A375 (cell line): Measurements from ENCODE around the gene GH1. TPM values are rescaled to one million over a fixed set of nuclear protein-coding genes. Genes with fewer than 3 reads are reported as not detected.

ENCODE experiments used
- small RNA-seq: library from RNA; depleted of rRNA; stranded (forward); fragments of <200 nt; gene quantifications from one replicate; pipeline ENCODE3, GENCODE V24; 2014
- total RNA-seq: library from RNA; depleted of rRNA; stranded (reverse); fragments of >200 nt; shearing (Covaris generic); gene quantifications from 2 replicates; pipeline ENCODE4 v1.2.3, GENCODE V29; 2014; rRNA removed

Gene GH1
- total RNA-seq: not detected in 2 replicates

GRCh38 chr17:63918789-63919305 lies at the start of gene GH1:
GH1 (minus strand) TSS chr17:63918839; CDS start chr17:63918776, 63 bp downstream.

GRCh38 chr17:63931981-63932561 lies 13.4 kb upstream of the GH1 start, which contains the start of gene CD79B:
CD79B (minus strand) TSS chr17:63932331; CDS start chr17:63932261, 70 bp downstream.

DNA sequence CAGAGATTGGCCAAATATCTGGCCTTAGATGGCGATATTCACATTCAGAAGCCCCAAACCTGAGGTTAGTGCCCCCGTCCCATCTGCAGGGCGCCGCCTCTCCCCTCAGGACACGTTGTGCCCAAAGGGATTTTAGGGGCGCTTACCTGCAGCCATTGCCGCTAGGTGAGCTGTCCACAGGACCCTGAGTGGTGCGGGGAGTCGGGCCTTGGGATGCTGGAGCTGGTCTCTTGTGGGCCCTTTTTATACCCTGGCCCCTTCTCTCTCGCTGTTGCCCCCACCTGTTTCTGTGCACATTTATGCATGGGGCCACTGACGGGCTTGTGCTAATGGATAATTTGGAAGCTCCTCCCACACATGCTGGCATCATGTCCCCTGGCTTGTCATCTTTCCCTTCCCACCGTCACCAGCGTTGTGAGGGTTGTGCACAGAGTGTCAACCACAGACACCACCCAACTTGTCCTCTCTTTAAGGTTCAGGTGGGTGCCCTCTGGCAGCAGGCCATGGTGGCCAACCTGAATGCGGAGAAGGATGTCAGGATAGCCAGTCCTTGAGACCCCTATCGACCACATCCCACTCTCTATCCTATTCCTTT lies 7.5 kb downstream of the GH1 start, which contains the start of gene CSHL1:
CSHL1 (minus strand) TSS at position 218 of the 595 bp plus-strand sequence; CDS start at position 156, 62 bp downstream.

DNA sequence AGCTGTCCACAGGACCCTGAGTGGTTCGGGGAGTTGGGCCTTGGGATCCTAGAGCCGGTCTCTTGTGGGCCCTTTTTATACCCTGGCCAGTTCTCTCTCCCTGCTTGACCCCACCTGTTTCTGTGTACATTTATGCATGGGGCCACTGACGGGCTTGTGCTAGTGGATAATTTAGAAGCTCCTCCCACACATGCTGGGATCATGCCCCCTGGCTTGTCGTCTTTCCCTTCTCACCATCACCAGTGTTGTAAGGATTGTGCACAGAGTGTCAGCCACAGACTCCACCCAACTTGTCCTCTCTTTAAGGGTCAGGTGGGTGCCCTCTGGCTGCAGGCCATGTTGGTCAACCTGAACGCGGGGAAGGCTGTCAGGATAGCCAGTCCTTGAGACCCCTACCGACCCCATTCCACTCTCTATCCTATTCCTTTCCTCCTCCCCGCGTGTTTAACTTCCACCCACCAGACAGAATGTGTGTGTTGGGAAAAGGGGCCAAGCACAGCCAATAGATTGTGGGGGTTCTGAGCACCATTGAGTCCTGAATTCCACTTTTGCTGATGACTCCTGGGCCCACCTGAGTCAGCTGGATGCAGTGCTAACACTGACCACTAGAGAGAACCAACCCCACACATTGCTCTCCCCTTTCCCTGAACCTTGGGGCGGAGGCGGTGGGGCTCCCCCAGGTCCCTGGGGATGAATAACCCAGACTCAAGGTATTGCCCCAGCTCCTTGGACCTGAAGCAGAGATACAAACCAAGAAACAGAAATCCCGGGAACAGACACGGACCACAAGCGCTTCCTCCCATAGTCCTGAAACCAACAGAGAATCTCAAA lies 21.9 kb downstream of the GH1 start, which contains the start of gene CSH1:
CSH1 (minus strand) TSS at position 51 of the 831 bp plus-strand sequence. CDS start 63 bp downstream, outside the sequence.

GRCh38 chr17:63881935-63882601 lies 36.6 kb downstream of the GH1 start, which contains the start of gene GH2:
GH2 (minus strand) TSS chr17:63881944; CDS start chr17:63881801, 143 bp downstream.

GRCh38 chr17:63873577-63873976 lies 45.1 kb downstream of the GH1 start, which contains the start of gene CSH2:
CSH2 (minus strand) TSS chr17:63873677; CDS start chr17:63873614, 63 bp downstream.

Small RNAs within 50 kb of the gene (small RNA-seq; reads per million reads assigned to genes)
- gene AC040958.1 (not detected), gene AC127029.1 (not detected), gene GH1 (not detected)

Other genes with a start within 250 kb of the GH1 start
- gene LIMD2, start 218.7 kb downstream of the GH1 start, total RNA-seq: 20.9 and 23.7 TPM in 2 replicates
- 18.3 and 22.6 TPM in 2 replicates for gene STRADA, start 177.0 kb downstream of the GH1 start, total RNA-seq
- gene CCDC47, start 145.2 kb downstream of the GH1 start, total RNA-seq: 73.7 and 79.6 TPM in 2 replicates
- gene DDX42, start 144.7 kb downstream of the GH1 start, total RNA-seq: 61.0 and 70.2 TPM in 2 replicates
- gene PSMC5, start 91.4 kb downstream of the GH1 start, total RNA-seq: 100 and 120 TPM in 2 replicates
- 143 and 158 TPM in 2 replicates for gene FTSJ3, start 91.2 kb downstream of the GH1 start, total RNA-seq
- gene SMARCD2, start 76.2 kb downstream of the GH1 start, total RNA-seq: 109 and 111 TPM in 2 replicates
- gene CSH2, start 45.2 kb downstream of the GH1 start, total RNA-seq: not detected in 2 replicates
- not detected in 2 replicates for gene GH2, start 36.9 kb downstream of the GH1 start, total RNA-seq
- gene CSH1, start 22.3 kb downstream of the GH1 start, total RNA-seq: not detected in 2 replicates
- gene CSHL1, start 7.6 kb downstream of the GH1 start, total RNA-seq: not detected in 2 replicates
- gene CD79B, start 13.5 kb upstream of the GH1 start, total RNA-seq: not detected in 2 replicates
- gene SCN4A, start 54.1 kb upstream of the GH1 start, total RNA-seq: not detected in 2 replicates
- gene PRR29, start 79.5 kb upstream of the GH1 start, total RNA-seq: 0.03 and 0.08 TPM in 2 replicates
- gene ICAM2, start 101.8 kb upstream of the GH1 start, total RNA-seq: not detected in 2 replicates
- 9.2 and 9.8 TPM in 2 replicates for gene ERN1, start 211.3 kb upstream of the GH1 start, total RNA-seq